K562 (cell line): ENCODE data around the gene PI4KA.
"Not testable (repeated sequence)": the region's sequence is repeated elsewhere in the genome, so short reads cannot be mapped to it uniquely, and the experiment has no call there.

Experiments
- CBFB ChIP-seq: sonication (generic); formaldehyde crosslinking; IDR thresholded peaks from 2 replicates; pipeline ENCODE4 v1.4.0; 2020; ENCODE audit warnings: mild to moderate bottlenecking, missing genetic modification reagents
- TF ChIP-seq, protein P1 (sequence below), 3 experiments: IDR thresholded peaks in 2 of 3; conservative IDR thresholded peaks in 1 of 3; 2 replicates each; pipeline ENCODE4 v1.5.1; 2011 to 2012; ENCODE audit warnings: low read length in 3 of 3, mild to moderate bottlenecking in 3 of 3, control low read depth in 2 of 3, improper control_type of control experiment in 1 of 3, inconsistent platforms in 1 of 3, low read depth in 1 of 3, mixed read lengths in 1 of 3, moderate library complexity in 1 of 3; ENCODE audit not compliant: insufficient read depth in 2 of 3
- TF ChIP-seq, protein P2 (sequence below), 2 experiments: fragments of 450-650 bp in 1 of 2; sonication (generic) in 1 of 2; formaldehyde crosslinking; conservative IDR thresholded peaks; 2 replicates each; pipeline versions ENCODE4 v1.4.0 to v1.8.1; 2020 to 2022; ENCODE audit warnings: mild to moderate bottlenecking in 1 of 2, missing genetic modification reagents in 1 of 2

DNA sequence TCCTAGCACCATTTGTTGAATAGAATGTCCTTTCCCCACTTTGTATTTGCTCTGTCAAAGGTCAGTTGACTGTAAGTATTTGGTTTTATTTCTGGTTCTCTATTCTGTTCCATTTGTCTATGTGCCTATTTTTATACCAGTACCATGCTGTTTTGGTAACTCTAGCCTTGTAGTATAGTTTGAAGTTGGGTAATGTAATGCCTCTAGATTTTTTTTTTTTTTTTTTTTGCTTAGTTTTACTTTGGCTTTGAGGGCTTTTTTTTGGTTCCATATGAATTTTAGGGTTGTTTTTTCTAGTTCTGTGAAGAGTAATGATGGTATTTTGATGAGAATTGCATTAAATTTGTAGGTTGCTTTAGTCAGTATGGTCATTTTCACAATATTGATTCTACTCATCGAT is 183.0 kb downstream of the PI4KA start:
- TF ChIP-seq CBFB (CRISPR knock-in tag): not testable (repeated sequence)
- TF ChIP-seq, protein P1, sequence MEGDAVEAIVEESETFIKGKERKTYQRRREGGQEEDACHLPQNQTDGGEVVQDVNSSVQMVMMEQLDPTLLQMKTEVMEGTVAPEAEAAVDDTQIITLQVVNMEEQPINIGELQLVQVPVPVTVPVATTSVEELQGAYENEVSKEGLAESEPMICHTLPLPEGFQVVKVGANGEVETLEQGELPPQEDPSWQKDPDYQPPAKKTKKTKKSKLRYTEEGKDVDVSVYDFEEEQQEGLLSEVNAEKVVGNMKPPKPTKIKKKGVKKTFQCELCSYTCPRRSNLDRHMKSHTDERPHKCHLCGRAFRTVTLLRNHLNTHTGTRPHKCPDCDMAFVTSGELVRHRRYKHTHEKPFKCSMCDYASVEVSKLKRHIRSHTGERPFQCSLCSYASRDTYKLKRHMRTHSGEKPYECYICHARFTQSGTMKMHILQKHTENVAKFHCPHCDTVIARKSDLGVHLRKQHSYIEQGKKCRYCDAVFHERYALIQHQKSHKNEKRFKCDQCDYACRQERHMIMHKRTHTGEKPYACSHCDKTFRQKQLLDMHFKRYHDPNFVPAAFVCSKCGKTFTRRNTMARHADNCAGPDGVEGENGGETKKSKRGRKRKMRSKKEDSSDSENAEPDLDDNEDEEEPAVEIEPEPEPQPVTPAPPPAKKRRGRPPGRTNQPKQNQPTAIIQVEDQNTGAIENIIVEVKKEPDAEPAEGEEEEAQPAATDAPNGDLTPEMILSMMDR (IDR thresholded peaks at IDR 0.05 in 2 of 3, conservative IDR thresholded peaks at IDR 0.05 in 1 of 3; ENCODE audit: insufficient read depth in 2 of 3, low read depth in 1 of 3, low read length in 3 of 3): not testable (repeated sequence)
- TF ChIP-seq, protein P2, sequence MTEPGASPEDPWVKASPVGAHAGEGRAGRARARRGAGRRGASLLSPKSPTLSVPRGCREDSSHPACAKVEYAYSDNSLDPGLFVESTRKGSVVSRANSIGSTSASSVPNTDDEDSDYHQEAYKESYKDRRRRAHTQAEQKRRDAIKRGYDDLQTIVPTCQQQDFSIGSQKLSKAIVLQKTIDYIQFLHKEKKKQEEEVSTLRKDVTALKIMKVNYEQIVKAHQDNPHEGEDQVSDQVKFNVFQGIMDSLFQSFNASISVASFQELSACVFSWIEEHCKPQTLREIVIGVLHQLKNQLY (CRISPR knock-in tag; conservative IDR thresholded peaks at IDR 0.05): not testable (repeated sequence)
